ENCODE measurements around the gene METTL25B.

The METTL25B gene

GRCh38 chr1:156768610-156769295, 40.5 kb downstream of the METTL25B start:
- DNase-seq (ENCODE audit: low spot score): no peak

GRCh38 chr1:156772222-156772621, 44.0 kb downstream of the METTL25B start:
- DNase-seq (ENCODE audit: low spot score): no peak

GRCh38 chr1:156772728-156773497, 44.6 kb downstream of the METTL25B start:
- DNase-seq (ENCODE audit: low spot score): no peak

GRCh38 chr1:156773607-156774006, 45.3 kb downstream of the METTL25B start:
- no peak for DNase-seq (ENCODE audit: low spot score)

GRCh38 chr1:156775799-156776198, 47.5 kb downstream of the METTL25B start:
- no peak for DNase-seq (ENCODE audit: low spot score)

GRCh38 chr1:156776942-156777341, 48.7 kb downstream of the METTL25B start:
- no peak for DNase-seq (ENCODE audit: low spot score)

- no peak for DNase-seq (ENCODE audit: low spot score)
Measured at GRCh38 chr1:156777573-156777972, 49.3 kb downstream of the METTL25B start.

- DNase-seq (ENCODE audit: low spot score): no peak
Measured at GRCh38 chr1:156781585-156782186, 53.4 kb downstream of the METTL25B start.

GRCh38 chr1:156785458-156785857, 57.2 kb downstream of the METTL25B start:
- no peak for DNase-seq (ENCODE audit: low spot score)

All from GM03348 (cell line).